WTC11 (cell line): Measurements from ENCODE around the gene ETV3.

Experiments
- ESRRA ChIP-seq: sonication (generic); formaldehyde crosslinking; IDR thresholded peaks from 2 replicates; pipeline ENCODE4 v1.8.1; 2022; ENCODE audit warnings: mild to moderate bottlenecking, missing genetic modification reagents, borderline replicate concordance
- NR3C1 ChIP-seq: sonication (generic); formaldehyde crosslinking; conservative IDR thresholded peaks from 2 replicates; pipeline ENCODE4 v1.8.1; 2023; ENCODE audit warnings: low read depth, mild to moderate bottlenecking, missing genetic modification reagents
- TCF7 ChIP-seq: sonication (generic); formaldehyde crosslinking; IDR thresholded peaks from 2 replicates; pipeline ENCODE4 v1.8.0; 2022; ENCODE audit warnings: mild to moderate bottlenecking, low read depth, missing genetic modification reagents, moderate library complexity
- TF ChIP-seq, protein P1 (sequence below): fragments of 200-600 bp; IDR thresholded peaks from 2 replicates; pipeline ENCODE4 v1.8.0; 2022; ENCODE audit warnings: antibody characterized with exemption
- TF ChIP-seq, protein P2 (sequence below): sonication (generic); formaldehyde crosslinking; IDR thresholded peaks from 2 replicates; pipeline ENCODE4 v1.8.1; 2023; ENCODE audit warnings: mild to moderate bottlenecking, moderate library complexity, missing genetic modification reagents
- TF ChIP-seq, protein P3 (sequence below): sonication (generic); formaldehyde crosslinking; IDR thresholded peaks from 2 replicates; pipeline ENCODE4 v1.8.1; 2022; ENCODE audit warnings: low read depth, mild to moderate bottlenecking, moderate library complexity, missing genetic modification reagents, borderline replicate concordance

DNA sequence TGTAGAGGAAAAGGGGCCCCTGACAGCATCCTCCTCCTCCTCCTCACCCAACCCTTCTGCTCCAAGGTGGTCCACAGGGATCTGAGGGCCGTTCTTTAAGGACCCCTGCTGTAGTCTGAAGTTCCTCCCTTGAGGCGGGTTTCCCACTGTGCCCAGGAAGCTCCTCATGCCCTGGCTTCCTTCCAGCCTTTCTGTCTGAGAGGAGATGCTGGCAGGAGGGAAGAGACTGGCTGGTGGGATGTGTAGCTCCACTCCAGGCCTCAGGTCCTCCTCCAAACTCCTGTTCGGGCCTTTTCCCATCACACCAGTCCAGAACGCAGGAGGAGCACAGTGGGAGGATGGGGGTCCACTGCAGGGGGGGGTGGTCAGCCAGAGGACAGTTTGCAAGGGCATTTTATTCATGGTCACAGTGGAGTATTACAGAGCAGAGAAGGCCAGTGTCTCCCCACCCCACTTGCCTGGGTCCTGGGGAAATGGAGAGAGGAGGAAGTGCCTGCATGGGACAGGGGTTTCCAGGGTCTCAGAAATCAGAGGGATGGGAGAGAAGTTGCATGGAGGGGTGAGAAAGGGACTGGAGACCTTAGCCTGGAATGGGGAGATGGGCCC, 46.4 kb downstream of the ETV3 start:
- TF ChIP-seq, protein P1, sequence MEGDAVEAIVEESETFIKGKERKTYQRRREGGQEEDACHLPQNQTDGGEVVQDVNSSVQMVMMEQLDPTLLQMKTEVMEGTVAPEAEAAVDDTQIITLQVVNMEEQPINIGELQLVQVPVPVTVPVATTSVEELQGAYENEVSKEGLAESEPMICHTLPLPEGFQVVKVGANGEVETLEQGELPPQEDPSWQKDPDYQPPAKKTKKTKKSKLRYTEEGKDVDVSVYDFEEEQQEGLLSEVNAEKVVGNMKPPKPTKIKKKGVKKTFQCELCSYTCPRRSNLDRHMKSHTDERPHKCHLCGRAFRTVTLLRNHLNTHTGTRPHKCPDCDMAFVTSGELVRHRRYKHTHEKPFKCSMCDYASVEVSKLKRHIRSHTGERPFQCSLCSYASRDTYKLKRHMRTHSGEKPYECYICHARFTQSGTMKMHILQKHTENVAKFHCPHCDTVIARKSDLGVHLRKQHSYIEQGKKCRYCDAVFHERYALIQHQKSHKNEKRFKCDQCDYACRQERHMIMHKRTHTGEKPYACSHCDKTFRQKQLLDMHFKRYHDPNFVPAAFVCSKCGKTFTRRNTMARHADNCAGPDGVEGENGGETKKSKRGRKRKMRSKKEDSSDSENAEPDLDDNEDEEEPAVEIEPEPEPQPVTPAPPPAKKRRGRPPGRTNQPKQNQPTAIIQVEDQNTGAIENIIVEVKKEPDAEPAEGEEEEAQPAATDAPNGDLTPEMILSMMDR = no peak
- TF ChIP-seq TCF7 (CRISPR knock-in tag) (no peak), NR3C1 (CRISPR knock-in tag) (no peak), ESRRA (CRISPR knock-in tag) (no peak)
- TF ChIP-seq, protein P2, sequence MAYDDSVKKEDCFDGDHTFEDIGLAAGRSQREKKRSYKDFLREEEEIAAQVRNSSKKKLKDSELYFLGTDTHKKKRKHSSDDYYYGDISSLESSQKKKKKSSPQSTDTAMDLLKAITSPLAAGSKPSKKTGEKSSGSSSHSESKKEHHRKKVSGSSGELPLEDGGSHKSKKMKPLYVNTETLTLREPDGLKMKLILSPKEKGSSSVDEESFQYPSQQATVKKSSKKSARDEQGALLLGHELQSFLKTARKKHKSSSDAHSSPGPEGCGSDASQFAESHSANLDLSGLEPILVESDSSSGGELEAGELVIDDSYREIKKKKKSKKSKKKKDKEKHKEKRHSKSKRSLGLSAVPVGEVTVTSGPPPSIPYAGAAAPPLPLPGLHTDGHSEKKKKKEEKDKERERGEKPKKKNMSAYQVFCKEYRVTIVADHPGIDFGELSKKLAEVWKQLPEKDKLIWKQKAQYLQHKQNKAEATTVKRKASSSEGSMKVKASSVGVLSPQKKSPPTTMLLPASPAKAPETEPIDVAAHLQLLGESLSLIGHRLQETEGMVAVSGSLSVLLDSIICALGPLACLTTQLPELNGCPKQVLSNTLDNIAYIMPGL (CRISPR knock-in tag) = no peak
- TF ChIP-seq, protein P3, sequence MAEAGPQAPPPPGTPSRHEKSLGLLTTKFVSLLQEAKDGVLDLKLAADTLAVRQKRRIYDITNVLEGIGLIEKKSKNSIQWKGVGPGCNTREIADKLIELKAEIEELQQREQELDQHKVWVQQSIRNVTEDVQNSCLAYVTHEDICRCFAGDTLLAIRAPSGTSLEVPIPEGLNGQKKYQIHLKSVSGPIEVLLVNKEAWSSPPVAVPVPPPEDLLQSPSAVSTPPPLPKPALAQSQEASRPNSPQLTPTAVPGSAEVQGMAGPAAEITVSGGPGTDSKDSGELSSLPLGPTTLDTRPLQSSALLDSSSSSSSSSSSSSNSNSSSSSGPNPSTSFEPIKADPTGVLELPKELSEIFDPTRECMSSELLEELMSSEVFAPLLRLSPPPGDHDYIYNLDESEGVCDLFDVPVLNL (CRISPR knock-in tag) = no peak
